ENCODE measurements around the gene NFRKB. TPM values are rescaled to one million over a fixed set of nuclear protein-coding genes. Genes with fewer than 3 reads are reported as not detected.

The NFRKB gene
- total RNA-seq (2022) (26.4 and 27.4 TPM in 2 replicates), Bru-seq, nascent RNA (percentile 70 among the genes with signal in this experiment), BruChase-seq, experiment 1, labeled RNA remaining after a 6-hour chase (percentile 72 among the genes with signal in this experiment), BruChase-seq, experiment 2, labeled RNA remaining after a 2-hour chase (percentile 74 among the genes with signal in this experiment)
- long read RNA-seq, partial matches to known transcripts: 2 of 18 reads
- long read RNA-seq, other reads (novel, unspliced or antisense): 16 of 18 reads

DNA sequence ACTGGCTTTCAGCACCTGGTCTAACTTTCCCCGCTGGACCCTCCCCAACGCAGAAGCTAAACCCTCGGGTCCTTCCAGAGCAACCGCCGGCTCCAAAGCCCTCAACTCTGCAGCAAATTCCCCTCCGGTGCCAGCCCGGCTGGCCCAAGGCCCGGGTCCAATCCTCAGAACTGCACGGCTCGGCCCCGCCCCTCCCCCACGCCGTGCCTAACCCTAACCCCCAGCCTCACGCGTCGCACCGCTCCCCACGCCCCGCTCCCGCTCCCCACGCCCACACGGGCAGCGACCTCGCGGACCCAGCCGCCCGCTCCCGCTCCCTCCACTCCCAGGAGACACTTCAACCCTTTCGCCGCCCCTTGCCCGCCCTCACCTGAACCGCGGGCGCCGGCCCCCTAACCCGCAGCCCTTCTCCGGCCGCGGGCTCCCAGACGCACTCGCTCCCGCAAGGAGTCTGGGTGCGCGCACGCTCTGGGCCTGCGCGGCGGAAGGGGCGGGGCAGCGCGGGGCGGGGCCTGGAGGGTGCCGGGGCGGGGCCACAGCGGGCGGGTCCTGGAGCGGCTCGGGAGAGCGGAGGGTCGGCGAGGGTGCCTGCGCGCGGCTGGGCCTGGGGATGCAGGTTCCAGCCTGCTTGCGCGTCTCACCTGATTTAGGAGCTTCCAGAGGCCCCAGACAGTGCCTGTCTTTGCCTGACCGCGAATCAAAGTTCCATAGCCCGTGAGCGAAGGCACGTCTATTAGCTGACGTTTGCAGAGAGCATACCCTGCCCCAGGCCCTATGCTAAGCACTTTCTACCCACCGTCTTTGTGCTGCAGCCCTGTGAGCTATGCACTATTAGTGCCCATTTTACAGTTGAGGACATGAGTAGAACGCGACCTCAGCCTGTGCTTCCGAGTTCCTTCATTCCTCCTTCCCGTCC lies at the start of gene NFRKB:
Gene NFRKB, minus strand, starts transcription at position 453 of the 916 bp plus-strand sequence. CDS start 2,729 bp downstream, outside the sequence.
- no TSS peak for BruUV-seq (replicated peaks)
- TF ChIP-seq, protein P1, sequence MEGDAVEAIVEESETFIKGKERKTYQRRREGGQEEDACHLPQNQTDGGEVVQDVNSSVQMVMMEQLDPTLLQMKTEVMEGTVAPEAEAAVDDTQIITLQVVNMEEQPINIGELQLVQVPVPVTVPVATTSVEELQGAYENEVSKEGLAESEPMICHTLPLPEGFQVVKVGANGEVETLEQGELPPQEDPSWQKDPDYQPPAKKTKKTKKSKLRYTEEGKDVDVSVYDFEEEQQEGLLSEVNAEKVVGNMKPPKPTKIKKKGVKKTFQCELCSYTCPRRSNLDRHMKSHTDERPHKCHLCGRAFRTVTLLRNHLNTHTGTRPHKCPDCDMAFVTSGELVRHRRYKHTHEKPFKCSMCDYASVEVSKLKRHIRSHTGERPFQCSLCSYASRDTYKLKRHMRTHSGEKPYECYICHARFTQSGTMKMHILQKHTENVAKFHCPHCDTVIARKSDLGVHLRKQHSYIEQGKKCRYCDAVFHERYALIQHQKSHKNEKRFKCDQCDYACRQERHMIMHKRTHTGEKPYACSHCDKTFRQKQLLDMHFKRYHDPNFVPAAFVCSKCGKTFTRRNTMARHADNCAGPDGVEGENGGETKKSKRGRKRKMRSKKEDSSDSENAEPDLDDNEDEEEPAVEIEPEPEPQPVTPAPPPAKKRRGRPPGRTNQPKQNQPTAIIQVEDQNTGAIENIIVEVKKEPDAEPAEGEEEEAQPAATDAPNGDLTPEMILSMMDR (IDR thresholded peaks at IDR 0.05; ENCODE audit: unreplicated experiment): no peak
- Mint-ChIP-seq H3K4me3 (ENCODE audit: low read depth, unreplicated experiment) (peak within 1 kb of the TSS; percentile 75), H3K27ac (ENCODE audit: unreplicated experiment) (peak within 1 kb of the TSS; percentile 68), H3K9me3 (ENCODE audit: low read depth, unreplicated experiment) (no peaks in the 10 kb centered on the region), H3K4me1 (ENCODE audit: low read depth, unreplicated experiment) (no peaks in the 10 kb centered on the region), H3K27me3 (ENCODE audit: unreplicated experiment) (no peaks in the 10 kb centered on the region), H3K36me3 (ENCODE audit: insufficient read depth, unreplicated experiment) (peaks cover 15% of the 10 kb centered on the region)
- CTCF ChIA-PET: interaction anchor here (0.8 kb wide), 1 partner anchor 236 kb away, joined by 4 read pairs; no protein-coding TSS in a partner anchor
- intact Hi-C loops (cut with micrococcal nuclease; ENCODE audit: unreplicated experiment): no loop called here
- DNase-seq: peak; percentile 83

DNA sequence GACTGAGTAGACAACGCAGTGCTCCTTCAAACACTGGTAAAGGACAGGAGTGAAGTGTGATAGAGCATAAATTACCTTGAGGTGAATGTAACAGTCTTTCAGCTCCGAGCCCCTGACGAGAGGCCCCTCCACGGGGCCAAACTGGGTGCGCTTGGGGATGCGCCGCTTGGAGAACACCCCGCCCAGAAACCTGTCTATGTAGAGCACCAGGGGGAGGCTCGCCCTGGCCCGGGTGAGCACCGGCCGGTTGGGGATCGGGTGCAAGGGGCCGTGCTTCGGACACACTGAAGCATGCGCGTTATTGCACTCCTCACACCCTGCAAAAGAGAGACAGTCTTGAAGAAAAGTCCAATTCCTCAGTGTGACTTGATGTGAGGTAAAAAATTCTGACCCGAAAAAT lies 49.3 kb upstream of the NFRKB start:
- BruUV-seq (replicated peaks): no TSS peak
- intact Hi-C loops (cut with micrococcal nuclease; ENCODE audit: unreplicated experiment): no loop called here
- CTCF ChIA-PET: no interaction called here
- Mint-ChIP-seq H3K4me3 (ENCODE audit: low read depth, unreplicated experiment) (no peak overlapping the region), H3K27ac (ENCODE audit: unreplicated experiment) (no peak overlapping the region), H3K27me3 (ENCODE audit: unreplicated experiment) (no peaks in the 10 kb centered on the region), H3K36me3 (ENCODE audit: insufficient read depth, unreplicated experiment) (no peaks in the 10 kb centered on the region), H3K9me3 (ENCODE audit: low read depth, unreplicated experiment) (no peaks in the 10 kb centered on the region), H3K4me1 (ENCODE audit: low read depth, unreplicated experiment) (no peaks in the 10 kb centered on the region)
- TF ChIP-seq, protein P1 (IDR thresholded peaks at IDR 0.05; ENCODE audit: unreplicated experiment): no peak
- DNase-seq: no peak

DNA sequence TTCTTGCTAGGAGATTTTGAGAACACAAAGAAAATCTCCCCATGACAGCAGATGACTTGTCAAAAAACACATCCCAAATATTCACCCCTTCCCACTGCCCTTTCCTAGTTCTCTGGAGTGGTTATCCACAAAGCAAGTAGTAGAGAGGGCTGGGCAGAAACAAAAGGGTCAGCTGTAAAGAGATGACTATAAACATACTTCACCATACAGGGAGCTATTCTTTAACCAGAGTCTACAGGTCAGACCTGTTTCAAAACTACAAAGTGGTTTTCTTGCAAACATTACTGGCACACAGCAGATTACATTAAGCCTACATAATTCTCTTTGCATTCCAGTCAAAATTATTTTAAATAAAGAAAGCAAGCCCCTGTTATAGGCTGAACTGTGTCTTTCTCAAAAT lies 47.7 kb upstream of the NFRKB start:
- Mint-ChIP-seq H3K27ac (ENCODE audit: unreplicated experiment) (no peak overlapping the region), H3K9me3 (ENCODE audit: low read depth, unreplicated experiment) (no peaks in the 10 kb centered on the region), H3K4me3 (ENCODE audit: low read depth, unreplicated experiment) (no peak overlapping the region), H3K4me1 (ENCODE audit: low read depth, unreplicated experiment) (no peaks in the 10 kb centered on the region), H3K36me3 (ENCODE audit: insufficient read depth, unreplicated experiment) (no peaks in the 10 kb centered on the region), H3K27me3 (ENCODE audit: unreplicated experiment) (no peaks in the 10 kb centered on the region)
- DNase-seq: no peak
- CTCF ChIA-PET: no interaction called here
- intact Hi-C loops (cut with micrococcal nuclease; ENCODE audit: unreplicated experiment): no loop called here
- TF ChIP-seq, protein P1 (IDR thresholded peaks at IDR 0.05; ENCODE audit: unreplicated experiment): no peak
- no TSS peak for BruUV-seq (replicated peaks)

DNA sequence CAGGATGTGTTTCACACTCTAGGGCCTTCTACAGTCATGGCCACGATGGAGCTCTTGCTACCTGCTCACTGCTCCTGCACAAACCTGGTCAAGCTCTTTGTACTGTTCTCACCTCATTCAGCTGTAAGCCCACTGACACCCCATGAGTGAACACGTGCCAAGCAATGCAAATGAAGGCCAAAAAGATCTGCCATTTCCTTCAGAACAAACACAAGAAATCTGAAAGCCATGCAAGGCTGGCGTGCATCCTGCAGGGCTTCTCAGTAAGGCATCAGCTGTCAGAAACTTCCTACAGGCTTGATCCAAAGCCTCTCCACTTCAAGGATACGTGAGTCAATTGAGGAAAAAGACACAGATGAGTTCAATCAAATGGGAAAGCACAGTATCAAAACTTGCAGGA lies 44.1 kb upstream of the NFRKB start:
- no peak for DNase-seq
- TF ChIP-seq, protein P1 (IDR thresholded peaks at IDR 0.05; ENCODE audit: unreplicated experiment): no peak
- Mint-ChIP-seq H3K4me3 (ENCODE audit: low read depth, unreplicated experiment) (no peak overlapping the region), H3K27me3 (ENCODE audit: unreplicated experiment) (no peaks in the 10 kb centered on the region), H3K4me1 (ENCODE audit: low read depth, unreplicated experiment) (no peaks in the 10 kb centered on the region), H3K36me3 (ENCODE audit: insufficient read depth, unreplicated experiment) (no peaks in the 10 kb centered on the region), H3K27ac (ENCODE audit: unreplicated experiment) (no peak overlapping the region), H3K9me3 (ENCODE audit: low read depth, unreplicated experiment) (no peaks in the 10 kb centered on the region)
- CTCF ChIA-PET: no interaction called here
- intact Hi-C loops (cut with micrococcal nuclease; ENCODE audit: unreplicated experiment): no loop called here
- BruUV-seq (replicated peaks): no TSS peak
